A673 (cell line): ENCODE results near the gene HMGA1.

ENCODE experiments used
- EZH2 ChIP-seq: fragments of 200-600 bp; sonication (generic); IDR thresholded peaks from 2 replicates; pipeline ENCODE4 v1.6.1; 2017; ENCODE audit warnings: borderline replicate concordance, low read depth, mild to moderate bottlenecking, mixed read lengths, antibody characterized with exemption, low read length; ENCODE audit not compliant: poor library complexity, severe bottlenecking
- TF ChIP-seq, protein P1 (sequence below): fragments of 300-800, 200-600 bp; sonication (generic); conservative IDR thresholded peaks from 2 replicates; pipeline ENCODE4 v1.5.1; 2017; ENCODE audit warnings: low read depth, mild to moderate bottlenecking, antibody characterized with exemption, low read length, moderate library complexity, mixed read lengths

DNA sequence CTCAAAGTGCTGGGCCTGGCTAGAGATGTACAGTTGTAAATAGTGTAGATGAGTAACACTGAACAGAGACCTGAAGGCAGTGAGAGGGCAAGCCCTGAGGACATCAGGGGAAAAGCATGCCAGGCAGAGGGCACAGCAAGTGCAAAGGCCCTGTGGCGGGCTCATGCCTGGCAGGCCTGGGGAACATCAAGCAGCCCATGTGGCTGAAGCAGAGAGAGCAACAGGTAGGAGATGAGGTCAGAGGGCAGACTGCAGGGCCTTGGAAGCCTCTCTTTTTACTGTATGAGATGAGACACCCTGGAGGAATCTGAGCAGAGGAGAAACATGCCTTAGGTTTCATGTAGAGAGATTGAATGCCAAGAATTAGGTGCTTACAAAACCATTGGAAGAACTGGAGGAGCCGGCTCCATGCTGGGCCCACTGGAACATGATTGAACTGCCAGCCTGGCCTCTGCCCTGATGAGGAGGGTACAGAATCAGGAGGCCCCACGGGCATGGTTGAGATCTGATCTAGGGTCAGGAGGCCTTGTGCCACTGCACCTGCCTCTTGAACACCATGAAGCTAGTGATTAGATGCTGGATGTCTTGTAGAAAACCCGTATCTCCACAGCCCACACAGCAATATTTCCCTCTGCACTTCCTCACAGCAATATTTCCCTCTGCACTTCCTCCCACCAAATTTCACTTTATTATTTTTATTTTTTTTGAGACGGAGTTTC lies 5.9 kb upstream of the HMGA1 start:
- TF ChIP-seq, protein P1, sequence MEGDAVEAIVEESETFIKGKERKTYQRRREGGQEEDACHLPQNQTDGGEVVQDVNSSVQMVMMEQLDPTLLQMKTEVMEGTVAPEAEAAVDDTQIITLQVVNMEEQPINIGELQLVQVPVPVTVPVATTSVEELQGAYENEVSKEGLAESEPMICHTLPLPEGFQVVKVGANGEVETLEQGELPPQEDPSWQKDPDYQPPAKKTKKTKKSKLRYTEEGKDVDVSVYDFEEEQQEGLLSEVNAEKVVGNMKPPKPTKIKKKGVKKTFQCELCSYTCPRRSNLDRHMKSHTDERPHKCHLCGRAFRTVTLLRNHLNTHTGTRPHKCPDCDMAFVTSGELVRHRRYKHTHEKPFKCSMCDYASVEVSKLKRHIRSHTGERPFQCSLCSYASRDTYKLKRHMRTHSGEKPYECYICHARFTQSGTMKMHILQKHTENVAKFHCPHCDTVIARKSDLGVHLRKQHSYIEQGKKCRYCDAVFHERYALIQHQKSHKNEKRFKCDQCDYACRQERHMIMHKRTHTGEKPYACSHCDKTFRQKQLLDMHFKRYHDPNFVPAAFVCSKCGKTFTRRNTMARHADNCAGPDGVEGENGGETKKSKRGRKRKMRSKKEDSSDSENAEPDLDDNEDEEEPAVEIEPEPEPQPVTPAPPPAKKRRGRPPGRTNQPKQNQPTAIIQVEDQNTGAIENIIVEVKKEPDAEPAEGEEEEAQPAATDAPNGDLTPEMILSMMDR = no peak
- no peak for TF ChIP-seq EZH2
